HepG2 (cell line): ENCODE results near the gene NYNRIN. TPM values are rescaled to one million over a fixed set of nuclear protein-coding genes. Genes with fewer than 3 reads are reported as not detected.

ENCODE experiments used
- AKAP8 ChIP-seq: sonication (generic); formaldehyde crosslinking; IDR thresholded peaks from 2 replicates; pipeline ENCODE4 v1.5.1; 2020; ENCODE audit warnings: mild to moderate bottlenecking, missing genetic modification reagents
- GATA4 ChIP-seq: sonication (generic); IDR thresholded peaks from 2 replicates; pipeline ENCODE4 v1.6.1; 2016; ENCODE audit warnings: antibody characterized with exemption, low read depth, borderline replicate concordance
- HNF4A ChIP-seq: sonication (generic); formaldehyde crosslinking; IDR thresholded peaks from 2 replicates; pipeline ENCODE4 v1.4.0; 2020; ENCODE audit warnings: missing genetic modification reagents
- KDM1A ChIP-seq: IDR thresholded peaks from 2 replicates; pipeline ENCODE4 v1.6.1; 2016; ENCODE audit warnings: missing compliant biosample characterization
- KDM4B ChIP-seq: sonication (generic); formaldehyde crosslinking; IDR thresholded peaks from 2 replicates; pipeline ENCODE4 v1.4.0; 2020; ENCODE audit warnings: missing genetic modification reagents
- KMT2B ChIP-seq: IDR thresholded peaks from 2 replicates; pipeline ENCODE4 v1.6.1; 2016; ENCODE audit warnings: missing genetic modification reagents, missing compliant biosample characterization
- MBNL3 ChIP-seq: fragments of 250-450 bp; sonication (Bioruptor Pico); conservative IDR thresholded peaks from 2 replicates; pipeline ENCODE4 v1.8.0; 2022; ENCODE audit warnings: mild to moderate bottlenecking, inconsistent platforms
- MIER3 ChIP-seq: IDR thresholded peaks from 2 replicates; pipeline ENCODE4 v1.6.1; 2016; ENCODE audit warnings: missing compliant biosample characterization, borderline replicate concordance
- NONO ChIP-seq, 2 experiments: fragments of 450-650 bp in 1 of 2; sonication (generic) in 1 of 2; formaldehyde crosslinking in 1 of 2; IDR thresholded peaks in 1 of 2; conservative IDR thresholded peaks in 1 of 2; 2 replicates each; pipeline versions ENCODE4 v1.6.1 to v1.8.0; 2017 to 2022; ENCODE audit warnings: mild to moderate bottlenecking in 1 of 2, missing genetic modification reagents in 1 of 2, moderate library complexity in 1 of 2
- PHF21A ChIP-seq: sonication (generic); formaldehyde crosslinking; IDR thresholded peaks from 2 replicates; pipeline ENCODE4 v1.5.0; 2020; ENCODE audit warnings: mild to moderate bottlenecking, missing genetic modification reagents
- SIN3A ChIP-seq: IDR thresholded peaks from 2 replicates; pipeline ENCODE4 v1.6.1; 2011; ENCODE audit warnings: low read depth, mild to moderate bottlenecking, control low read depth, low read length, borderline replicate concordance
- SMC3 ChIP-seq: IDR thresholded peaks from 2 replicates; pipeline ENCODE4 v1.6.1; 2011; ENCODE audit warnings: low read length, improper control_type of control experiment
- THAP11 ChIP-seq: IDR thresholded peaks from 2 replicates; pipeline ENCODE4 v1.6.1; 2016; ENCODE audit warnings: missing biosample characterization, missing genetic modification reagents
- THYN1 ChIP-seq: sonication (generic); formaldehyde crosslinking; IDR thresholded peaks from 2 replicates; pipeline ENCODE4 v1.8.1; 2023; ENCODE audit warnings: low read depth, mild to moderate bottlenecking, moderate library complexity, missing genetic modification reagents, borderline replicate concordance
- ZC3H13 ChIP-seq: sonication (generic); formaldehyde crosslinking; IDR thresholded peaks from 2 replicates; pipeline ENCODE4 v1.8.1; 2023; ENCODE audit warnings: mild to moderate bottlenecking, missing genetic modification reagents, moderate library complexity
- ZMYM3 ChIP-seq: sonication (generic); formaldehyde crosslinking; IDR thresholded peaks from 2 replicates; pipeline ENCODE4 v1.5.1; 2020; ENCODE audit warnings: mild to moderate bottlenecking, missing genetic modification reagents
- ZNF296 ChIP-seq: sonication (generic); formaldehyde crosslinking; conservative IDR thresholded peaks from 2 replicates; pipeline ENCODE4 v1.5.0; 2020; ENCODE audit warnings: mild to moderate bottlenecking, missing genetic modification reagents
- ZNF329 ChIP-seq: sonication (generic); formaldehyde crosslinking; IDR thresholded peaks from 2 replicates; pipeline ENCODE4 v1.9.0; 2021; ENCODE audit warnings: low read depth, mild to moderate bottlenecking, missing genetic modification reagents
- ZNF484 ChIP-seq: sonication (generic); formaldehyde crosslinking; IDR thresholded peaks from 2 replicates; pipeline ENCODE4 v1.5.1; 2020; ENCODE audit warnings: mild to moderate bottlenecking, low read depth, missing genetic modification reagents, borderline replicate concordance
- ZSCAN29 ChIP-seq: sonication (generic); formaldehyde crosslinking; conservative IDR thresholded peaks from 2 replicates; pipeline ENCODE4 v1.4.0; 2020; ENCODE audit warnings: mild to moderate bottlenecking, missing genetic modification reagents
- polyA plus RNA-seq, 8 experiments: library from polyadenylated mRNA; depleted of rRNA in 3 of 8; stranded (reverse) in 7 of 8; unstranded in 1 of 8; fragments of >200 nt; fragmentation: Illumina TruSeq in 4 of 8; extraction: Trizol in 4 of 8; gene quantifications; 2 replicates each; pipeline versions ENCODE4 v1.2.1 to v1.2.3, GENCODE V29; 2011 to 2016; ENCODE audit warnings: low read depth in 4 of 8, missing spikeins in 1 of 8, mixed read lengths in 1 of 8; ENCODE audit not compliant: insufficient read depth in 1 of 8
- total RNA-seq, 5 experiments: library from RNA; depleted of rRNA; stranded (reverse); fragments of >200 nt; fragmentation: Illumina TruSeq; extraction: Trizol; gene quantifications; 2 replicates each; pipeline ENCODE4 v1.2.3, GENCODE V29; 2016; ENCODE audit warnings: low read depth in 1 of 5
- TF ChIP-seq, protein P1 (sequence below): sonication (generic); formaldehyde crosslinking; IDR thresholded peaks from 2 replicates; pipeline ENCODE4 v1.8.1; 2023; ENCODE audit warnings: mild to moderate bottlenecking, moderate library complexity, missing genetic modification reagents
- TF ChIP-seq, protein P2 (sequence below): sonication (generic); formaldehyde crosslinking; IDR thresholded peaks from 2 replicates; pipeline ENCODE4 v1.4.0; 2020; ENCODE audit warnings: missing genetic modification reagents
- TF ChIP-seq, protein P3 (sequence below): sonication (generic); formaldehyde crosslinking; IDR thresholded peaks from 2 replicates; pipeline ENCODE4 v1.5.0; 2020; ENCODE audit warnings: missing genetic modification reagents
- TF ChIP-seq, protein P4 (sequence below): sonication (generic); formaldehyde crosslinking; conservative IDR thresholded peaks from 2 replicates; pipeline ENCODE4 v1.4.0; 2020; ENCODE audit warnings: missing genetic modification reagents

NYNRIN gene
- total and polyA plus RNA-seq, 2 of the 13 experiments (the other 11 are each of a cell fraction or from before 2014, with no cell fraction given): 0.63 to 1.1 TPM

DNA sequence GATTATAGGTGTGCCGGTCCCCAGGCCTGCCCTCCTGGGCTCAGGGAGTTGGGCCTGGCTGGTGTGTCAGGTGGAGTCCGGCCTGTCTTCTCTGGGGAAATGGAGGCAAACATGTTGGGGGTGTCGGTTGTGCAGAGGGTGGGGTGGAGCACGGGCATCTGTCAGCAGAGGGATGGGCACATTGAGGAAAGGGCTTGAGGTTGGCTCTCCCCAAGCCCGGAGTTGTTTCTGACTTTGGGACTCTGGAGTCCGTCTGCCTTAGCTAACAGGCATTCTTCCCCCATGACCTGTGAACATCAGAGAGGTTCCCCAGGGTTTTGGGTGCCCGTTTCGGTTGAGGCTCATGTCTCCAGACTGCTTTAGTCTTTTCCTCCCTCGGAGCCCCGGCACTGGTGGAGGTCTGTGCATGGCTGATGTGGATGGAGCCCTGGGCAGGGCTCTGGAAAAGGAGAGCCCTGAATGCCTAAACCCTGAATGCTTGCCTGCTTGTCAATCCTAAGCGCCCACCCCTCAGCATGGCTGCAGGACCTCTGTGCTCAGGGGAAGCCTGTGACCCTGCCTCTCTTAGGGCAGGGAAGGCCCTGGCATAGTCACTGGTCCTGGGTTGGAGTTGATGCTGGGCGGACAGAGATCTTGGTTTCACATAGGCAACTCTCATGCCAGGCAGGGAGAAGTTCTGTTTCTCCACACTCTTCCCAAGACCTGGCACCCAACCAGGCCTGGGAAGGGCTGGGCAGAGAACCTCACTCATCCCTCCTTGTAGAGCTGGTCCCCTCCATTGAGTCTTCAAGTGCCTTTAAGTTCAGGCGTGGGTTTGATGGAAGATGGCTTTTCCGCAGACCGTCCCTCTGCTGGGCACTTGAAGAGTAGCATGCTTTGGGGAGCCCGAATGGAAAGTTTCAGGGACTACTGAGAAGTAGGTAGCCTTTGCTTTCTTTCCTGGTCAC is 12.9 kb downstream of the NYNRIN start (continued):
- TF ChIP-seq ZNF329 (no peak), ZC3H13 (CRISPR knock-in tag) (no peak), ZNF296 (no peak), ZNF484 (CRISPR knock-in tag) (no peak), HNF4A (CRISPR knock-in tag) (peak; percentile 38; the same call in 1 of the 2 replicates), ZSCAN29 (no peak), PHF21A (CRISPR knock-in tag) (0 out of 2 replicates have a peak, but pooled peaks have one; percentile 38), GATA4 (0 out of 2 replicates have a peak, but pooled peaks have one; percentile 15), MIER3 (CRISPR knock-in tag) (peak; percentile 40; the same call in 1 of the 2 replicates), MBNL3 (0 out of 2 replicates have a peak, but pooled peaks have one; percentile 55), ZMYM3 (CRISPR knock-in tag) (no peak), AKAP8 (CRISPR knock-in tag) (no peak), KDM4B (no peak), SIN3A (no peak), SMC3 (peak; percentile 94), KMT2B (no peak), THAP11 (CRISPR knock-in tag) (0 out of 2 replicates have a peak, but pooled peaks have one; percentile 29), KDM1A (CRISPR knock-in tag) (no peak), NONO (IDR thresholded peaks at IDR 0.05) (no peak), NONO (CRISPR knock-in tag; conservative IDR thresholded peaks at IDR 0.05) (no peak), THYN1 (CRISPR knock-in tag) (no peak)
- TF ChIP-seq, protein P1, sequence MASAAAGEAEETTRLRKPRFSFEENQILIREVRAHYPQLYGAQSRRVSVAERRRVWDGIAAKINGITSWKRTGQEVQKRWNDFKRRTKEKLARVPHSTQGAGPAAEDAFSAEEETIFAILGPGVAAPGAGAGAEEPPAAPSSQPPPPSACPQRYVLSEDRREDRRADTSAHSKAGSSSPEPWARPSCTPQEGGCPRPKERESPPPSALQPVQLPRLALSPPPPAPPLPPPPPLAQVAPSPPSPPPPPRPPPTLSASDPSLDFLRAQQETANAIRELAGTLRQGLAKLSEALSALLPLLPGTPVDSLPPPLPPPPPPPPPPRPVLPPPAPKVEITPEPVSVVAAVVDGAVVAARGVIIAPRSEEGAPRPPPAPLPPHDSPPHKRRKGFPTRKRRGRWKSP: no peak
- TF ChIP-seq, protein P2, sequence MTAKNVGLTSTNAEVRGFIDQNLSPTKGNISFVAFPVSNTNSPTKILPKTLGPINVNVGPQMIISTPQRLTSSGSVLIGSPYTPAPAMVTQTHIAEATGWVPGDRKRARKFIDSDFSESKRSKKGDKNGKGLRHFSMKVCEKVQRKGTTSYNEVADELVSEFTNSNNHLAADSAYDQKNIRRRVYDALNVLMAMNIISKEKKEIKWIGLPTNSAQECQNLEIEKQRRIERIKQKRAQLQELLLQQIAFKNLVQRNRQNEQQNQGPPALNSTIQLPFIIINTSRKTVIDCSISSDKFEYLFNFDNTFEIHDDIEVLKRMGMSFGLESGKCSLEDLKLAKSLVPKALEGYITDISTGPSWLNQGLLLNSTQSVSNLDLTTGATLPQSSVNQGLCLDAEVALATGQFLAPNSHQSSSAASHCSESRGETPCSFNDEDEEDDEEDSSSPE: no peak
- TF ChIP-seq, protein P3, sequence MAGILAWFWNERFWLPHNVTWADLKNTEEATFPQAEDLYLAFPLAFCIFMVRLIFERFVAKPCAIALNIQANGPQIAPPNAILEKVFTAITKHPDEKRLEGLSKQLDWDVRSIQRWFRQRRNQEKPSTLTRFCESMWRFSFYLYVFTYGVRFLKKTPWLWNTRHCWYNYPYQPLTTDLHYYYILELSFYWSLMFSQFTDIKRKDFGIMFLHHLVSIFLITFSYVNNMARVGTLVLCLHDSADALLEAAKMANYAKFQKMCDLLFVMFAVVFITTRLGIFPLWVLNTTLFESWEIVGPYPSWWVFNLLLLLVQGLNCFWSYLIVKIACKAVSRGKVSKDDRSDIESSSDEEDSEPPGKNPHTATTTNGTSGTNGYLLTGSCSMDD: no peak
- TF ChIP-seq, protein P4, sequence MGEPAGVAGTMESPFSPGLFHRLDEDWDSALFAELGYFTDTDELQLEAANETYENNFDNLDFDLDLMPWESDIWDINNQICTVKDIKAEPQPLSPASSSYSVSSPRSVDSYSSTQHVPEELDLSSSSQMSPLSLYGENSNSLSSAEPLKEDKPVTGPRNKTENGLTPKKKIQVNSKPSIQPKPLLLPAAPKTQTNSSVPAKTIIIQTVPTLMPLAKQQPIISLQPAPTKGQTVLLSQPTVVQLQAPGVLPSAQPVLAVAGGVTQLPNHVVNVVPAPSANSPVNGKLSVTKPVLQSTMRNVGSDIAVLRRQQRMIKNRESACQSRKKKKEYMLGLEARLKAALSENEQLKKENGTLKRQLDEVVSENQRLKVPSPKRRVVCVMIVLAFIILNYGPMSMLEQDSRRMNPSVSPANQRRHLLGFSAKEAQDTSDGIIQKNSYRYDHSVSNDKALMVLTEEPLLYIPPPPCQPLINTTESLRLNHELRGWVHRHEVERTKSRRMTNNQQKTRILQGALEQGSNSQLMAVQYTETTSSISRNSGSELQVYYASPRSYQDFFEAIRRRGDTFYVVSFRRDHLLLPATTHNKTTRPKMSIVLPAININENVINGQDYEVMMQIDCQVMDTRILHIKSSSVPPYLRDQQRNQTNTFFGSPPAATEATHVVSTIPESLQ (CRISPR knock-in tag): no peak
